Measurements from ENCODE around the gene LSM14B.
"Not testable (repeated sequence)": the region's sequence is repeated elsewhere in the genome, so short reads cannot be mapped to it uniquely, and the experiment has no call there.

The LSM14B gene

GRCh38 chr20:62146019-62146755, 23.9 kb downstream of the LSM14B start:
- Histone ChIP-seq H3K9me3 (ENCODE audit: control insufficient read depth, low read length) (no peaks in the 10 kb centered on the region), H3K27ac (ENCODE audit: insufficient read depth, low read depth, low read length, poor library complexity, severe bottlenecking) (no peak overlapping the region), H3K36me3 (ENCODE audit: control insufficient read depth, insufficient read depth, low read length) (no peaks in the 10 kb centered on the region), H3K27me3 (ENCODE audit: control insufficient read depth, insufficient read depth, low read length, poor library complexity, severe bottlenecking) (no peaks in the 10 kb centered on the region), H3K4me3 (ENCODE audit: insufficient read depth, low read depth, low read length) (no peak overlapping the region), H3K4me1 (ENCODE audit: control insufficient read depth, insufficient read depth, low read length) (peaks cover 22% of the 10 kb centered on the region)
- WGBS, 2 experiments, result 93 to 95% methylated on average over 22 of the region's 22 CpGs

GRCh38 chr20:62147125-62147524, 24.9 kb downstream of the LSM14B start:
- no peaks in the 10 kb centered on the region for H3K27me3 ChIP-seq (ENCODE audit: control insufficient read depth, insufficient read depth, low read length, poor library complexity, severe bottlenecking)
- WGBS, 2 experiments, result 94 to 96% methylated on average over 6 of the region's 6 CpGs

GRCh38 chr20:62147528-62147927, 25.3 kb downstream of the LSM14B start:
- Histone ChIP-seq H3K27me3 (ENCODE audit: control insufficient read depth, insufficient read depth, low read length, poor library complexity, severe bottlenecking) (no peaks in the 10 kb centered on the region), H3K36me3 (ENCODE audit: control insufficient read depth, insufficient read depth, low read length) (no peaks in the 10 kb centered on the region), H3K27ac (ENCODE audit: insufficient read depth, low read depth, low read length, poor library complexity, severe bottlenecking) (no peak overlapping the region), H3K4me1 (ENCODE audit: control insufficient read depth, insufficient read depth, low read length) (peaks cover 14% of the 10 kb centered on the region), H3K4me3 (ENCODE audit: insufficient read depth, low read depth, low read length) (no peak overlapping the region), H3K9me3 (ENCODE audit: control insufficient read depth, low read length) (no peaks in the 10 kb centered on the region)
- WGBS, 2 experiments, result 95 to 96% methylated on average over 9 of the region's 9 CpGs

More at GRCh38 chr20:62147125-62147524, 24.9 kb downstream of the LSM14B start:
- Histone ChIP-seq H3K4me1 (ENCODE audit: control insufficient read depth, insufficient read depth, low read length) (peaks cover 14% of the 10 kb centered on the region), H3K27ac (ENCODE audit: insufficient read depth, low read depth, low read length, poor library complexity, severe bottlenecking) (no peak overlapping the region), H3K9me3 (ENCODE audit: control insufficient read depth, low read length) (no peaks in the 10 kb centered on the region), H3K4me3 (ENCODE audit: insufficient read depth, low read depth, low read length) (no peak overlapping the region), H3K36me3 (ENCODE audit: control insufficient read depth, insufficient read depth, low read length) (no peaks in the 10 kb centered on the region)

GRCh38 chr20:62148383-62148782, 26.1 kb downstream of the LSM14B start:
- H3K4me3 ChIP-seq (ENCODE audit: insufficient read depth, low read depth, low read length); H3K9me3 ChIP-seq (ENCODE audit: control insufficient read depth, low read length); H3K27ac ChIP-seq (ENCODE audit: insufficient read depth, low read depth, low read length, poor library complexity, severe bottlenecking); H3K36me3 ChIP-seq (ENCODE audit: control insufficient read depth, insufficient read depth, low read length); H3K27me3 ChIP-seq (ENCODE audit: control insufficient read depth, insufficient read depth, low read length, poor library complexity, severe bottlenecking): not testable (repeated sequence)
- peaks cover 14% of the 10 kb centered on the region for H3K4me1 ChIP-seq (ENCODE audit: control insufficient read depth, insufficient read depth, low read length)
- 96% methylated on average over 10 of the region's 10 CpGs for WGBS, 2 experiments

- peaks cover 14% of the 10 kb centered on the region for H3K4me1 ChIP-seq (ENCODE audit: control insufficient read depth, insufficient read depth, low read length)
- H3K9me3 ChIP-seq (ENCODE audit: control insufficient read depth, low read length), result no peaks in the 10 kb centered on the region
- H3K27me3 ChIP-seq (ENCODE audit: control insufficient read depth, insufficient read depth, low read length, poor library complexity, severe bottlenecking), result no peaks in the 10 kb centered on the region
- no peak overlapping the region for H3K4me3 ChIP-seq (ENCODE audit: insufficient read depth, low read depth, low read length)
- H3K27ac ChIP-seq (ENCODE audit: insufficient read depth, low read depth, low read length, poor library complexity, severe bottlenecking), result no peak overlapping the region
- 94 to 95% methylated on average over 20 of the region's 20 CpGs for WGBS, 2 experiments
- H3K36me3 ChIP-seq (ENCODE audit: control insufficient read depth, insufficient read depth, low read length), result no peaks in the 10 kb centered on the region
Measured at GRCh38 chr20:62148908-62149314, 26.6 kb downstream of the LSM14B start.

GRCh38 chr20:62149532-62150309, 27.4 kb downstream of the LSM14B start:
- no peaks in the 10 kb centered on the region for H3K9me3 ChIP-seq (ENCODE audit: control insufficient read depth, low read length)
- 79 to 80% methylated on average over 24 of the region's 24 CpGs for WGBS, 2 experiments
- no peaks in the 10 kb centered on the region for H3K27me3 ChIP-seq (ENCODE audit: control insufficient read depth, insufficient read depth, low read length, poor library complexity, severe bottlenecking)
- H3K4me1 ChIP-seq (ENCODE audit: control insufficient read depth, insufficient read depth, low read length), result peaks cover 11% of the 10 kb centered on the region
- H3K4me3 ChIP-seq (ENCODE audit: insufficient read depth, low read depth, low read length), result no peak overlapping the region
- no peak overlapping the region for H3K27ac ChIP-seq (ENCODE audit: insufficient read depth, low read depth, low read length, poor library complexity, severe bottlenecking)
- H3K36me3 ChIP-seq (ENCODE audit: control insufficient read depth, insufficient read depth, low read length), result no peaks in the 10 kb centered on the region

- Histone ChIP-seq H3K27ac (ENCODE audit: insufficient read depth, low read depth, low read length, poor library complexity, severe bottlenecking) (no peak overlapping the region), H3K27me3 (ENCODE audit: control insufficient read depth, insufficient read depth, low read length, poor library complexity, severe bottlenecking) (no peaks in the 10 kb centered on the region), H3K4me1 (ENCODE audit: control insufficient read depth, insufficient read depth, low read length) (peaks cover 11% of the 10 kb centered on the region), H3K9me3 (ENCODE audit: control insufficient read depth, low read length) (no peaks in the 10 kb centered on the region), H3K36me3 (ENCODE audit: control insufficient read depth, insufficient read depth, low read length) (no peaks in the 10 kb centered on the region), H3K4me3 (ENCODE audit: insufficient read depth, low read depth, low read length) (no peak overlapping the region)
- WGBS, 2 experiments, result 94 to 95% methylated on average over 11 of the region's 11 CpGs
Measured at GRCh38 chr20:62150310-62150575, 28.0 kb downstream of the LSM14B start.

- Histone ChIP-seq H3K9me3 (ENCODE audit: control insufficient read depth, low read length) (no peaks in the 10 kb centered on the region), H3K4me1 (ENCODE audit: control insufficient read depth, insufficient read depth, low read length) (peaks cover 20% of the 10 kb centered on the region), H3K27ac (ENCODE audit: insufficient read depth, low read depth, low read length, poor library complexity, severe bottlenecking) (no peak overlapping the region), H3K36me3 (ENCODE audit: control insufficient read depth, insufficient read depth, low read length) (no peaks in the 10 kb centered on the region), H3K4me3 (ENCODE audit: insufficient read depth, low read depth, low read length) (no peak overlapping the region), H3K27me3 (ENCODE audit: control insufficient read depth, insufficient read depth, low read length, poor library complexity, severe bottlenecking) (no peaks in the 10 kb centered on the region)
- 96 to 97% methylated on average over 11 of the region's 11 CpGs for WGBS, 2 experiments
Measured at GRCh38 chr20:62151225-62151624, 28.9 kb downstream of the LSM14B start.

GRCh38 chr20:62151835-62152364, 29.6 kb downstream of the LSM14B start:
- Histone ChIP-seq H3K27me3 (ENCODE audit: control insufficient read depth, insufficient read depth, low read length, poor library complexity, severe bottlenecking) (no peaks in the 10 kb centered on the region), H3K4me3 (ENCODE audit: insufficient read depth, low read depth, low read length) (no peak overlapping the region), H3K4me1 (ENCODE audit: control insufficient read depth, insufficient read depth, low read length) (peaks cover 27% of the 10 kb centered on the region), H3K27ac (ENCODE audit: insufficient read depth, low read depth, low read length, poor library complexity, severe bottlenecking) (no peak overlapping the region), H3K36me3 (ENCODE audit: control insufficient read depth, insufficient read depth, low read length) (no peaks in the 10 kb centered on the region), H3K9me3 (ENCODE audit: control insufficient read depth, low read length) (no peaks in the 10 kb centered on the region)
- 90 to 91% methylated on average over 23 of the region's 23 CpGs for WGBS, 2 experiments

- H3K9me3 ChIP-seq (ENCODE audit: control insufficient read depth, low read length), result no peaks in the 10 kb centered on the region
- peaks cover 17% of the 10 kb centered on the region for H3K4me1 ChIP-seq (ENCODE audit: control insufficient read depth, insufficient read depth, low read length)
- H3K27me3 ChIP-seq (ENCODE audit: control insufficient read depth, insufficient read depth, low read length, poor library complexity, severe bottlenecking), result no peaks in the 10 kb centered on the region
- H3K4me3 ChIP-seq (ENCODE audit: insufficient read depth, low read depth, low read length), result no peak overlapping the region
- H3K27ac ChIP-seq (ENCODE audit: insufficient read depth, low read depth, low read length, poor library complexity, severe bottlenecking), result no peak overlapping the region
- H3K36me3 ChIP-seq (ENCODE audit: control insufficient read depth, insufficient read depth, low read length), result peaks cover 3% of the 10 kb centered on the region
- WGBS, 2 experiments, result 85 to 86% methylated on average over 29 of the region's 29 CpGs
Measured at GRCh38 chr20:62155428-62156253, 33.4 kb downstream of the LSM14B start.
